ENCODE measurements around the gene CTNNB1.

Gene CTNNB1

GRCh38 chr3:41251593-41251992 is 52.3 kb downstream of the CTNNB1 start:
- no peaks in the 10 kb centered on the region for H3K27me3 ChIP-seq (ENCODE audit: insufficient read depth, low read length)
- H3K4ac ChIP-seq (ENCODE audit: low read depth, low read length): no peak overlapping the region
- no peak overlapping the region for H4K8ac ChIP-seq (ENCODE audit: low read depth, low read length)
- H3K9ac ChIP-seq (ENCODE audit: low read length): no peak overlapping the region
- no peak overlapping the region for H3K14ac ChIP-seq (ENCODE audit: low read length)
- H4K91ac ChIP-seq (ENCODE audit: low read depth, low read length): no peak overlapping the region
- DNase-seq: no peak
- no peaks in the 10 kb centered on the region for H3K9me3 ChIP-seq (ENCODE audit: insufficient read depth, low read depth, low read length)
- no peak overlapping the region for H3K4me2 ChIP-seq (ENCODE audit: low read length)
- H3K79me1 ChIP-seq (ENCODE audit: low read length): no peaks in the 10 kb centered on the region
- H3K27ac ChIP-seq (ENCODE audit: low read depth, low read length): no peak overlapping the region
- peaks cover 0 to 2% of the 10 kb centered on the region in 2 experiments for H3K36me3 ChIP-seq (ENCODE audit: control insufficient read depth in 1 of 2, insufficient read depth in 2 of 2, low read length in 2 of 2)
- H3K18ac ChIP-seq (ENCODE audit: low read length): no peak overlapping the region
- H3K23ac ChIP-seq (ENCODE audit: low read length): no peak overlapping the region
- H3K4me1 ChIP-seq (ENCODE audit: control insufficient read depth in 1 of 2, insufficient read depth in 2 of 2, low read length in 2 of 2): no peaks in the 10 kb centered on the region
- H3K4me3 ChIP-seq (ENCODE audit: low read depth, low read length): no peak overlapping the region
- H2AK5ac ChIP-seq (ENCODE audit: low read length): no peak overlapping the region
- H2BK120ac ChIP-seq (ENCODE audit: insufficient read depth, low read length, poor library complexity): no peak overlapping the region
- WGBS (ENCODE audit: extremely low coverage, insufficient coverage, insufficient read length): no CpG with 5 or more reads among the region's 1 CpG
- H4K12ac ChIP-seq (ENCODE audit: low read depth, low read length): no peak overlapping the region
- no peaks in the 10 kb centered on the region for H3K79me2 ChIP-seq (ENCODE audit: control insufficient read depth, insufficient read depth, low read length, poor library complexity)
- H2AFZ ChIP-seq (ENCODE audit: insufficient read depth, low read length, poor library complexity): no peak overlapping the region
- H2BK12ac ChIP-seq (ENCODE audit: low read length): no peak overlapping the region
- no peak overlapping the region for H2BK5ac ChIP-seq (ENCODE audit: low read depth, low read length, poor library complexity)

- Histone ChIP-seq H3K9me3 (ENCODE audit: insufficient read depth, low read depth, low read length) (no peaks in the 10 kb centered on the region), H2AK5ac (ENCODE audit: low read length) (no peak overlapping the region), H3K79me2 (ENCODE audit: control insufficient read depth, insufficient read depth, low read length, poor library complexity) (no peaks in the 10 kb centered on the region), H4K91ac (ENCODE audit: low read depth, low read length) (no peak overlapping the region), H2BK5ac (ENCODE audit: low read depth, low read length, poor library complexity) (no peak overlapping the region), H3K79me1 (ENCODE audit: low read length) (no peaks in the 10 kb centered on the region), H3K23ac (ENCODE audit: low read length) (no peak overlapping the region), H4K8ac (ENCODE audit: low read depth, low read length) (no peak overlapping the region), H3K4me2 (ENCODE audit: low read length) (no peak overlapping the region), H3K27me3 (ENCODE audit: insufficient read depth, low read length) (no peaks in the 10 kb centered on the region), H3K27ac (ENCODE audit: low read depth, low read length) (no peak overlapping the region), H3K18ac (ENCODE audit: low read length) (no peak overlapping the region), H3K4me3 (ENCODE audit: low read depth, low read length) (no peak overlapping the region), H3K36me3 (ENCODE audit: control insufficient read depth in 1 of 2, insufficient read depth in 2 of 2, low read length in 2 of 2) (no peaks in the 10 kb centered on the region), H2BK12ac (ENCODE audit: low read length) (no peak overlapping the region), H3K4ac (ENCODE audit: low read depth, low read length) (no peak overlapping the region), H2AFZ (ENCODE audit: insufficient read depth, low read length, poor library complexity) (no peak overlapping the region), H3K9ac (ENCODE audit: low read length) (no peak overlapping the region), H3K14ac (ENCODE audit: low read length) (no peak overlapping the region), H4K12ac (ENCODE audit: low read depth, low read length) (no peak overlapping the region), H3K4me1 (ENCODE audit: control insufficient read depth in 1 of 2, insufficient read depth in 2 of 2, low read length in 2 of 2) (no peaks in the 10 kb centered on the region), H2BK120ac (ENCODE audit: insufficient read depth, low read length, poor library complexity) (no peak overlapping the region)
- DNase-seq: no peak
- WGBS (ENCODE audit: extremely low coverage, insufficient coverage, insufficient read length): no CpG with 5 or more reads among the region's 4 CpGs
These were observed 59.0 kb downstream of the CTNNB1 start for GRCh38 chr3:41258239-41258800.

- Histone ChIP-seq H2AK5ac (ENCODE audit: low read length) (no peak overlapping the region), H3K36me3 (ENCODE audit: control insufficient read depth in 1 of 2, insufficient read depth in 2 of 2, low read length in 2 of 2) (no peaks in the 10 kb centered on the region), H4K12ac (ENCODE audit: low read depth, low read length) (no peak overlapping the region), H3K4me1 (ENCODE audit: control insufficient read depth in 1 of 2, insufficient read depth in 2 of 2, low read length in 2 of 2) (no peaks in the 10 kb centered on the region), H3K27ac (ENCODE audit: low read depth, low read length) (no peak overlapping the region), H3K4ac (ENCODE audit: low read depth, low read length) (no peak overlapping the region), H3K4me3 (ENCODE audit: low read depth, low read length) (no peak overlapping the region), H3K23ac (ENCODE audit: low read length) (no peak overlapping the region), H3K9ac (ENCODE audit: low read length) (no peak overlapping the region), H4K91ac (ENCODE audit: low read depth, low read length) (no peak overlapping the region), H2BK120ac (ENCODE audit: insufficient read depth, low read length, poor library complexity) (no peak overlapping the region), H2BK5ac (ENCODE audit: low read depth, low read length, poor library complexity) (no peak overlapping the region), H3K27me3 (ENCODE audit: insufficient read depth, low read length) (no peaks in the 10 kb centered on the region), H4K8ac (ENCODE audit: low read depth, low read length) (no peak overlapping the region), H2AFZ (ENCODE audit: insufficient read depth, low read length, poor library complexity) (no peak overlapping the region), H3K14ac (ENCODE audit: low read length) (no peak overlapping the region), H3K4me2 (ENCODE audit: low read length) (no peak overlapping the region), H3K79me1 (ENCODE audit: low read length) (no peaks in the 10 kb centered on the region), H2BK12ac (ENCODE audit: low read length) (no peak overlapping the region), H3K9me3 (ENCODE audit: insufficient read depth, low read depth, low read length) (no peaks in the 10 kb centered on the region), H3K79me2 (ENCODE audit: control insufficient read depth, insufficient read depth, low read length, poor library complexity) (no peaks in the 10 kb centered on the region), H3K18ac (ENCODE audit: low read length) (no peak overlapping the region)
- DNase-seq: no peak
- WGBS (ENCODE audit: extremely low coverage, insufficient coverage, insufficient read length): no CpG with 5 or more reads among the region's 1 CpG
These were observed 60.3 kb downstream of the CTNNB1 start for GRCh38 chr3:41259449-41260062.

- no peak overlapping the region for H4K8ac ChIP-seq (ENCODE audit: low read depth, low read length)
- H2BK5ac ChIP-seq (ENCODE audit: low read depth, low read length, poor library complexity): no peak overlapping the region
- H3K27me3 ChIP-seq (ENCODE audit: insufficient read depth, low read length): no peaks in the 10 kb centered on the region
- H3K4ac ChIP-seq (ENCODE audit: low read depth, low read length): no peak overlapping the region
- H2AK5ac ChIP-seq (ENCODE audit: low read length): no peak overlapping the region
- no peak for DNase-seq
- H3K23ac ChIP-seq (ENCODE audit: low read length): no peak overlapping the region
- no peak overlapping the region for H4K91ac ChIP-seq (ENCODE audit: low read depth, low read length)
- H2AFZ ChIP-seq (ENCODE audit: insufficient read depth, low read length, poor library complexity): no peak overlapping the region
- H3K4me2 ChIP-seq (ENCODE audit: low read length): no peak overlapping the region
- H3K9ac ChIP-seq (ENCODE audit: low read length): no peak overlapping the region
- H3K79me2 ChIP-seq (ENCODE audit: control insufficient read depth, insufficient read depth, low read length, poor library complexity): no peaks in the 10 kb centered on the region
- H3K4me3 ChIP-seq (ENCODE audit: low read depth, low read length): no peak overlapping the region
- no peaks in the 10 kb centered on the region for H3K4me1 ChIP-seq (ENCODE audit: control insufficient read depth in 1 of 2, insufficient read depth in 2 of 2, low read length in 2 of 2)
- WGBS (ENCODE audit: extremely low coverage, insufficient coverage, insufficient read length): no CpG with 5 or more reads among the region's 3 CpGs
- no peak overlapping the region for H3K14ac ChIP-seq (ENCODE audit: low read length)
- no peak overlapping the region for H3K18ac ChIP-seq (ENCODE audit: low read length)
- no peak overlapping the region for H3K27ac ChIP-seq (ENCODE audit: low read depth, low read length)
- no peaks in the 10 kb centered on the region for H3K79me1 ChIP-seq (ENCODE audit: low read length)
- no peak overlapping the region for H2BK12ac ChIP-seq (ENCODE audit: low read length)
- H4K12ac ChIP-seq (ENCODE audit: low read depth, low read length): no peak overlapping the region
- H2BK120ac ChIP-seq (ENCODE audit: insufficient read depth, low read length, poor library complexity): no peak overlapping the region
- H3K9me3 ChIP-seq (ENCODE audit: insufficient read depth, low read depth, low read length): no peaks in the 10 kb centered on the region
- H3K36me3 ChIP-seq (ENCODE audit: control insufficient read depth in 1 of 2, insufficient read depth in 2 of 2, low read length in 2 of 2): no peaks in the 10 kb centered on the region
These were observed 60.8 kb downstream of the CTNNB1 start for GRCh38 chr3:41260063-41260450.
